Panc1 (cell line): Measurements from ENCODE around the gene SPATA17.

Experiments
- CTCF ChIP-seq: fragments of 450-650 bp; IDR thresholded peaks from 2 replicates; pipeline ENCODE4 v1.5.1; 2017; ENCODE audit warnings: mild to moderate bottlenecking
- SIN3A ChIP-seq: IDR thresholded peaks from 2 replicates; pipeline ENCODE4 v1.6.1; 2012; ENCODE audit warnings: low read depth, mild to moderate bottlenecking, low read length, moderate library complexity, borderline replicate concordance; ENCODE audit not compliant: insufficient read depth

GRCh38 chr1:217776693-217777092 is 145.5 kb downstream of the SPATA17 start:
- no peak for TF ChIP-seq SIN3A
- TF ChIP-seq CTCF = no peak
